SK-N-MC (cell line): ENCODE data around the gene MSH6.
"Not testable (repeated sequence)": the region's sequence is repeated elsewhere in the genome, so short reads cannot be mapped to it uniquely, and the experiment has no call there.

Experiments
- DNase-seq: peaks from one replicate; pipeline ENCODE4 v3.0.0-alpha.2; 2011; ENCODE audit warnings: low read depth, low spot score
- H3K27ac ChIP-seq: fragments of 200-600 bp; sonication (generic); 2 replicates; pipeline ENCODE4 v1.5.1; 2016; ENCODE audit warnings: mixed run types
- H3K36me3 ChIP-seq: fragments of 200-600 bp; sonication (generic); 2 replicates; pipeline ENCODE4 v1.6.1; 2017; ENCODE audit warnings: antibody characterized with exemption, low read length, mixed read lengths; ENCODE audit not compliant: insufficient read depth
- H3K4me3 ChIP-seq: fragments of 200-600 bp; sonication (generic); 2 replicates; pipeline ENCODE4 v1.5.1; 2016
- H3K9ac ChIP-seq: fragments of 200-600 bp; sonication (generic); 2 replicates; pipeline ENCODE4 v1.8.0; 2017; ENCODE audit warnings: mixed run types, mixed read lengths; ENCODE audit not compliant: insufficient read length
- H3K9me3 ChIP-seq: fragments of 200-600 bp; sonication (generic); 2 replicates; pipeline ENCODE4 v1.6.1; 2017; ENCODE audit warnings: low read depth, mild to moderate bottlenecking, antibody characterized with exemption, low read length, moderate library complexity, mixed read lengths
- EZH2 ChIP-seq: fragments of 200-600 bp; sonication (generic); IDR thresholded peaks from one replicate; pipeline ENCODE4 v1.6.1; 2017; ENCODE audit warnings: antibody characterized with exemption
- FOXP2 ChIP-seq: optimal IDR thresholded peaks from 2 replicates; pipeline ENCODE3; 2011; ENCODE audit warnings: mild to moderate bottlenecking, moderate library complexity; ENCODE audit not compliant: insufficient read depth; ENCODE audit errors: extremely low read length, control extremely low read depth
- POLR2AphosphoS5 ChIP-seq: IDR thresholded peaks from 2 replicates; pipeline ENCODE4 v1.6.1; 2012; ENCODE audit warnings: mild to moderate bottlenecking, low read depth, low read length, borderline replicate concordance

Gene MSH6

DNA sequence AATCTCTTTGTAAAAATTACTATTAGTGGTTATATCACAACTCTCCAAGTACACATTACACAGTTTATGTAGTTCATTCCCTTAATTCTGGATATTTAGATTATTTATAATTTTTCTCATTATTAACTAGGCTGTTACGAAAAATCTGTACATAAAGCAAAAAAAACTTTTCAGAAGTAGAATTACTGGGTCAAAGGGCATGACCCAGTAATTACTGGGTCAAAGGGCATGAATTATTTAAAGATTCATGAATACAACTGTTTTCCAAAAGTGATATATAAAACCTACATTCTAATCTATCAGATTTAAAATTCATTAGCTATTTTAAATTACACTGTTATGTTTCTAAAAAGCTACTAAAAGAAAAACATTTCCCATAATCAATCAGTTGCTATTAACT lies 55.3 kb downstream of the MSH6 start:
- no peak for TF ChIP-seq FOXP2
- TF ChIP-seq POLR2AphosphoS5, result no peak
- TF ChIP-seq EZH2, result no peak
- H3K27ac ChIP-seq, result no peak overlapping the region; the same call in 1 of the 2 replicates
- no peak overlapping the region for H3K4me3 ChIP-seq
- H3K9me3 ChIP-seq, result no peaks in the 10 kb centered on the region
- no peak overlapping the region for H3K9ac ChIP-seq
- DNase-seq, result no peak
- H3K36me3 ChIP-seq, result peaks cover 62% of the 10 kb centered on the region

DNA sequence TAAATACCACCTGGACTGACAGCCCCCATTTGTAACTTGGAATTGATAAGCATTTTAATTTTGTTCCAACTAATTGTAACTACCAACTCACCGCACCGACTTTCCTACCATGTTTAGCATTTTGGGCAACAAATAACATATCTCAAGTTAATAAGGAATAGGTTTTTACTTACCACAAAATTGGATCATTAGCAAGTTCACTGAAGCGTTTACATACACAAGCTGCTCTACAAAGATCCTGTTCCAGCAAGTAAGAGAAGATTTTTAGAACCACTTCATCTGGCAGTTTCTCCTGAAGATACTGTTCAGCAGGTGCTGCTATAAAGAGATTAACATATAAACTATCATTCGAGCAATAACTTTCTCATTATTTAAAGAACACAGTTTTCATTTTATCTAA lies 55.7 kb downstream of the MSH6 start:
- DNase-seq, result no peak
- TF ChIP-seq EZH2 (no peak), POLR2AphosphoS5 (no peak), FOXP2 (no peak)
- Histone ChIP-seq H3K27ac (no peak overlapping the region), H3K9ac (no peak overlapping the region), H3K4me3 (no peak overlapping the region), H3K9me3 (no peaks in the 10 kb centered on the region), H3K36me3 (peaks cover 57% of the 10 kb centered on the region)

DNA sequence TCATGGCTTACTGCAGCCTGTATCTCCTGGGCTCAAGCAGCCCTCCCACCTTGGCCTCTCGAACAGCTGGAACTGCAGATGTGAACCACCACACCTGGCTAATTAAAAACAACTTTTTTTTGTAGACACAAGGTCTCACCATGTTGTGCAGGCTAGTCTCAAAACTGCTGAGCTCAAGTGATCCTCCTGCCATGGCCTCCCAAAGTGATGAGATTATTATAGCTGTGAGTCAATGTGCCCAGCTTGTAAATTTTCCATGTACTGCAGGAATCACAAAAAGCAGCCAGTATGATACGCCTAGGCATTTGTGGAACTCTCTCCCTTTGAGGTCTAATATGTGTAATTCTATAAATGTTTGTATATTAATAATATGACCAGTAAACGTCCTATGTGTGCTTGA lies 59.9 kb downstream of the MSH6 start:
- DNase-seq, result no peak
- TF ChIP-seq FOXP2 (no peak), EZH2 (no peak), POLR2AphosphoS5 (no peak)
- H3K9me3 ChIP-seq, result no peaks in the 10 kb centered on the region

DNA sequence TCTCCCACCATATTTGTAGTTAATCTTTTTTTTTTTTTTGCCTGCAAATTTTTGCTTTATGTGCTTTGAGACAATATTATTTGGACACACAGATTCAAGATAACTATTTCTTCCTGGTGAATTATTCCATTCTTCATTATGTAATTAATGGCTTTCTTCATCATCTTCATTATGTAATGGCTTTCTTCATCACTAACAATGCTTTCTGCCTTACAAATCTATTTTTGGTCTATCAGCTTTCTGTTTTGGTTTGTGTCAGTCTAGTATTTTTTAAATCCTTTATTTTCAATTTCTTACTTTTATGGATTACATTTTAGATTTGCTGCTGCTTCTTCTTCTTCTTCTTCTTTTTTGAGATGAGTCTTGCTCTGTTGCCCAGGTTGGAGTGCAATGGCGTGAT lies 60.5 kb downstream of the MSH6 start:
- Histone ChIP-seq H3K9me3 (no peaks in the 10 kb centered on the region), H3K4me3 (no peak overlapping the region), H3K36me3 (peaks cover 12% of the 10 kb centered on the region), H3K9ac (no peak overlapping the region), H3K27ac (0 out of 2 replicates have a peak overlapping the region, but pooled peaks have one; percentile 31)
- no peak for DNase-seq
- TF ChIP-seq POLR2AphosphoS5 (no peak), EZH2 (no peak), FOXP2 (no peak)

More for the DNA sequence above, 59.9 kb downstream of the MSH6 start:
- Histone ChIP-seq H3K36me3 (peaks cover 18% of the 10 kb centered on the region), H3K4me3 (no peak overlapping the region), H3K9ac (no peak overlapping the region), H3K27ac (0 out of 2 replicates have a peak overlapping the region, but pooled peaks have one; percentile 31)

DNA sequence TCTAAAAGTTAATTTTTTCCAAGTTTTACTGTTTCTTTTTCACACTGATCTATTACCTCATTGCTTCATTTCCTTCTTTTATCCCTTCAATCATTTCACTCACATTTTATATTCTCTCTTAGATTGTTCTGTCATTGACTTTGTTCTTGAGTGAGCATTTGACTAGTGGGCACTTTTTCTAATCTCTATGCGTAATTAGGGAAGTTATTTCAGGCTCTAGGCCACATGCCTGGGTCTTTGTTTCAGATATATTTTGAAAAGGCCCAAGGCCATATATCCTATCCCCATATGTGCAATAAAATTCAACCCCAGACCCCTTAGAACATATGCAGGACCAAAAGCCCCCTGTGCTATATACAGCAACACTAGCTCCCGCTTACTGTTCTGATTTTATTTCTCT lies 61.2 kb downstream of the MSH6 start:
- TF ChIP-seq EZH2 (no peak), POLR2AphosphoS5 (no peak), FOXP2 (no peak)
- Histone ChIP-seq H3K27ac (peak overlapping the region; percentile 49), H3K4me3 (no peak overlapping the region), H3K9ac (no peak overlapping the region), H3K9me3 (no peaks in the 10 kb centered on the region), H3K36me3 (peaks cover 4% of the 10 kb centered on the region)
- no peak for DNase-seq

DNA sequence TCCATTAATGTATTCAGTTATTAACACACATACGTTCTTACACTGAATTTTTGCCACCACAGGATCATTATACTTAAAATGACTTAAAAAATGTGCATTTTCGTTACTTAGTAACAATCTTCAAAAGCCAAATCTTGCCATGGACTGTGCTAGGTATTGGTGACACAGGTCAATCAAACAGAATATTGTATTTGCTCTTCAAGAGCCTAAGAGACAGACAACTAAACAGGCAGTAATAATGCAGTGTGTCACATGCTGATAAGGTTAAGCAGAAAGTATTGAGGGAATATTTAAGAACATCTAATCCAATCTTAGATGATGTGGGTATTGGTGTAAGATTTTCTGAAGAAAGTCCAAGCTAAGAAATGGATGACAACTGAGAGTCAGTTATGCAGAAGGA lies 66.4 kb downstream of the MSH6 start:
- TF ChIP-seq FOXP2, result no peak
- no peak for TF ChIP-seq EZH2
- no peak for TF ChIP-seq POLR2AphosphoS5
- no peaks in the 10 kb centered on the region for H3K36me3 ChIP-seq
- H3K9ac ChIP-seq, result no peak overlapping the region
- H3K9me3 ChIP-seq, result no peaks in the 10 kb centered on the region
- peak overlapping the region; percentile 79 for H3K27ac ChIP-seq
- 0 out of 2 replicates have a peak overlapping the region, but pooled peaks have one; percentile 32 for H3K4me3 ChIP-seq
- DNase-seq, result no peak

DNA sequence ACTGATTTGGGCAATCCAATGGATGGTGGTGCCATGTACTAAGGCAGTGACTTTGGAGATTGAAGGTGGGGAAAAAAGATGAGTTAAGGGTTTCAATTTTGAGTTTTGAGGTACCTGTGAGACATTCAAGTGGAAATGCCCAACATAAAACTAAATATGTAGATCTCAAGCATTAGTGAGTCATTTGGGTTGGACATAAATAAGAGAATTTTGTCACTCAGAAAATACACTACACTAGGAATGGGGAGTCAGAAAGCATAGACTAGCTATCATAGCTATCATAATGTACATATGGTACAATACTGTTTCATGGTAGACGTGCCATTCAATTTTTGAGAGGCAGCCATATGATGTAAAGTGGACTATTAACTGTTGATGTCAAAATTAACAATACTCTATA lies 67.3 kb downstream of the MSH6 start:
- Histone ChIP-seq H3K27ac (peak overlapping the region; percentile 65; the same call in 1 of the 2 replicates), H3K9me3 (no peaks in the 10 kb centered on the region), H3K4me3 (no peak overlapping the region), H3K36me3 (no peaks in the 10 kb centered on the region), H3K9ac (no peak overlapping the region)
- no peak for DNase-seq
- TF ChIP-seq EZH2, result no peak

DNA sequence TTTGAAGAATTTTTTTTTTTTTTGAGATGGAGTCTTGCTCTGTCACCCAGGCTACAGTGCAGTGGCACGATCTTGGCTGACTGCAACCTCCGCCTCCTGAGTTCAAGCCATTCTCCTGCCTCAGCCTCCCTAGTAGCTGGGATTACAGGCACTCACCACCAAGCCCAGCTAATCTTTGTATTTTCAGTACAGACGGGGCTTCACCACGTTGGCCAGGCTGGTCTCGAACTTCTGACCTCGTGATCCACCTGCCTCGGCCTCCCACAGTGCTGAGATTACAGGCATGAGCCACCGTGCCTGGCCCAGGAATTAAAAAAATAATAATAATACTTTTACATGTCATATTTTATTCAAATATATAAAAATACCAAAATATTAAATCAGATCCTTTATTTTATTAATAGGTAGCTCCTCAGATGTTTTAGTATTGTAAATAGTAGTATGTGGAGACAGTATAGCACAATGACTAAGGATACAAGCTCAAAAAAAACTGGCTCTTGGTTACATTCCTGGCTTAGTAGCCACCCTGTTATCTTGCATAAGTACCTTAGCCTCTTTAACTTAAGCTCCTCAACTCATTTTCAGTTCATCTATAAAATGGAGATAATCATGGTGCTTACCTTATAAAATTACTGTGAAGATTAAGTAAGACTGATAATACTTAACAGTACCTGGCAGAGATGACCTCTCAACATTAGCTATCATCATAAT lies 70.3 kb downstream of the MSH6 start:
- H3K4me3 ChIP-seq, H3K9me3 ChIP-seq, H3K27ac ChIP-seq, H3K36me3 ChIP-seq, DNase-seq, H3K9ac ChIP-seq: not testable (repeated sequence)
